T-helper 17 cell (primary cell): Measurements from ENCODE around the gene ESRRB. TPM values are rescaled to one million over a fixed set of nuclear protein-coding genes. Genes with fewer than 3 reads are reported as not detected.

ENCODE experiments used
- ATAC-seq: fragments of 150-1000 bp; cut with Tn5 transposase; 2 replicates; pipeline ENCODE4 v1.10.0; 2021; ENCODE audit warnings: mild to moderate bottlenecking, moderate library complexity
- DNase-seq, 3 donors: peaks; one replicate each; pipeline versions ENCODE4 v3.0.0 to v3.0.0-alpha.2; 2020 to 2021
- H3K9me3 ChIP-seq: one replicate; pipeline ENCODE4 v1.7.0; 2013; ENCODE audit warnings: low read length, mild to moderate bottlenecking; ENCODE audit not compliant: control insufficient read depth, poor library complexity, severe bottlenecking
- H3K27ac Mint-ChIP-seq: one replicate; pipeline ENCODE4 v1.8.0; 2022; ENCODE audit warnings: mild to moderate bottlenecking, moderate library complexity, mixed read lengths
- H3K27me3 Mint-ChIP-seq: one replicate; pipeline ENCODE4 v1.8.0; 2022; ENCODE audit warnings: mixed read lengths
- H3K36me3 Mint-ChIP-seq: one replicate; pipeline ENCODE4 v1.8.0; 2022; ENCODE audit warnings: low read depth, mixed read lengths
- H3K4me1 Mint-ChIP-seq: one replicate; pipeline ENCODE4 v1.8.0; 2022; ENCODE audit warnings: mild to moderate bottlenecking, mixed read lengths
- H3K4me3 Mint-ChIP-seq: one replicate; pipeline ENCODE4 v1.8.0; 2022; ENCODE audit warnings: mild to moderate bottlenecking, moderate library complexity, mixed read lengths
- total RNA-seq, 4 donors: library from RNA in 2 of 4; stranded (reverse) in 2 of 4; gene quantifications; one replicate each; pipeline ENCODE4 v1.2.3 and lab custom pipeline; 2022 to 2026

Gene ESRRB
- total RNA-seq, 2 donors from 2014 or later: 0.40 TPM; not detected in 1

DNA sequence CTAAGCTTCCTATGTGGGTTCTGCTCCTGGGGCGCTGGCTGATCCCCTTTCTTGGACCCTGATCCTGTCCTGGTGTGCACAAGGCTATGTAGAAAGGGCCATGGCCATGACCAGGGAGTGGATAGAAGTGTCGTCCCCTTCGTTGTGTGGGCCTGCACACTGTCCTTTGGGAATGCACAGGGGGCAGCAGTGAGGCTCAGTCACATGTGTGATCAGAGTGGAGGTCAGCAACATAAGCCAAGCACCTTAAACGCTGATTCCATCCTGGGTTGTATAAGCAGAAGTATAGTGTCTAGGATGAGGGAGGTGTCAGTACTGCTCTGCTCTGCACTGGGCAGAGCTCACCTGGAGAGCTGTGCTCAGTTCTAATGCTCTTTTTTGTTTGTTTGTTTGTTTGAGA is 48.4 kb downstream of the ESRRB start:
- no peaks in the 10 kb centered on the region for H3K36me3 Mint-ChIP-seq
- H3K4me3 Mint-ChIP-seq: no peak overlapping the region
- peaks cover 27% of the 10 kb centered on the region for H3K27me3 Mint-ChIP-seq
- no peak for DNase-seq
- H3K4me1 Mint-ChIP-seq: no peaks in the 10 kb centered on the region
- H3K9me3 ChIP-seq: no peaks in the 10 kb centered on the region
- no peak for ATAC-seq
- no peak overlapping the region for H3K27ac Mint-ChIP-seq

DNA sequence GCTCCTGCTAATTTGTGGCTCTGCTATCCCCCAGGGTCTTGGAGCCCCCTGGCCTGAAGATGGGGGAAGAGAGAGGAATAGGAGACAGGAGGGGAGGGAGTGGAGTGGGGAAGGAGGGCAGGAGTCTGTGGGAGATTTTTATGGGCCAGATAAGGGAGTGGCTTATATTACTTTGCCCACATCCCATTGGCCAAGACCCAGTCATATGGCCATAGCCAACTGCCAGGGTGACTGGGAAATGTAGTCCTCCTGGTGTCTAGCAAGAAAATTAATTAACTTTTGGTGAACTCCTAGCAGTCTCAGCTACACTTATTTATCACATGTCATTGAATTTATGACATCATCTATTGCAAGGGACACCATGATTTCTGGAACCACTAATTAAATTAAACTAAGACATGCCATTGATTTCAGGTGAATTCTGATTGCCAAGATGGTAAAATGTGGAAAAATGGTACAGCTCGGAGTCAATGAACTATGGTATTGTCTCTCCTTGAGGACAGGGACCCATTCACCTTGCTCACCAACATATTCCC is 50.3 kb downstream of the ESRRB start:
- ATAC-seq (no peak), DNase-seq (no peak)
- Mint-ChIP-seq H3K4me3 (no peak overlapping the region), H3K4me1 (no peaks in the 10 kb centered on the region), H3K27ac (no peak overlapping the region), H3K36me3 (no peaks in the 10 kb centered on the region), H3K27me3 (peaks cover 23% of the 10 kb centered on the region)
- H3K9me3 ChIP-seq: no peaks in the 10 kb centered on the region

DNA sequence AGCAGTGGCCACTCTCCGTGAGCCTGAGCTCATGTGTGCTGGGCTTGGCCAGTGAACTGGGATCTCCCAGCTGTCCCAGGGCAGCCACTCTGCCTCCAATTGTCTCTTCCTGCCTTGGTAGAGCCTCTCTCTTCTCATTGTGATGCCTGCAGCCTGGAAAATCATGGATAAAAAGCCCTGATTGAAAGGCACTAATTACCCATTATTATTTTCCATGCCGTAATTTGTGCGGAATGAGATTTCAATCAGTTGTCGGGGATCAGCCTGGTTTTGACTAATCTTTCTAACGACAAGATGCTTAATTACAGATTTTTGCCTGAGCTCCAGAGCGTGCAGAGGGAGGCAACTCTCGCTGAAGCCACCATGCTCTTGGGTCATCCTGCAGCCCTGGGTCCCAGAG is 52.7 kb downstream of the ESRRB start:
- H3K27me3 Mint-ChIP-seq: peaks cover 47% of the 10 kb centered on the region
- H3K9me3 ChIP-seq: no peaks in the 10 kb centered on the region
- H3K36me3 Mint-ChIP-seq: no peaks in the 10 kb centered on the region
- DNase-seq (no peak), ATAC-seq (no peak)
- no peak overlapping the region for H3K4me3 Mint-ChIP-seq
- no peak overlapping the region for H3K27ac Mint-ChIP-seq
- H3K4me1 Mint-ChIP-seq: no peaks in the 10 kb centered on the region

DNA sequence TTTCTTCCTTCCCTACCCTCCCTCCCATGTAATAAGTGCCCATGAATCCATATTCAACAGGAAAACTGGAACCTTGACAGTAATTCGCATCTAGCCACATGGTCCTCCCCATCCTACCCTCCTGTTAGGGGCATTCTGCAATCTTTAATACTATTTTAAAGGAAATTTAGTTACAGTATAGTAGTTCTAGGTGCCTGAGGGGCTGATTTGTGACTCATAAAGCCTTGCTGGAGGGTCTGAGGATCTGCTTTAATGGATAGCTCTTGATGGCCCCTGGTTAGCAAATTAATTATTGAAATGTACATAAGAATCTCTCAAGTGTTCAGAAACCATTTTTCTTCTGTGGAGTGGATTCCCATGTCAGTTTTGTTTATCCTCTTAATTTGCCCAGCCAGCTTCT is 54.1 kb downstream of the ESRRB start:
- DNase-seq (no peak), ATAC-seq (no peak)
- no peaks in the 10 kb centered on the region for H3K9me3 ChIP-seq
- no peak overlapping the region for H3K4me3 Mint-ChIP-seq
- no peaks in the 10 kb centered on the region for H3K36me3 Mint-ChIP-seq
- no peak overlapping the region for H3K27ac Mint-ChIP-seq
- H3K27me3 Mint-ChIP-seq: peaks cover 61% of the 10 kb centered on the region
- peaks cover 2% of the 10 kb centered on the region for H3K4me1 Mint-ChIP-seq

DNA sequence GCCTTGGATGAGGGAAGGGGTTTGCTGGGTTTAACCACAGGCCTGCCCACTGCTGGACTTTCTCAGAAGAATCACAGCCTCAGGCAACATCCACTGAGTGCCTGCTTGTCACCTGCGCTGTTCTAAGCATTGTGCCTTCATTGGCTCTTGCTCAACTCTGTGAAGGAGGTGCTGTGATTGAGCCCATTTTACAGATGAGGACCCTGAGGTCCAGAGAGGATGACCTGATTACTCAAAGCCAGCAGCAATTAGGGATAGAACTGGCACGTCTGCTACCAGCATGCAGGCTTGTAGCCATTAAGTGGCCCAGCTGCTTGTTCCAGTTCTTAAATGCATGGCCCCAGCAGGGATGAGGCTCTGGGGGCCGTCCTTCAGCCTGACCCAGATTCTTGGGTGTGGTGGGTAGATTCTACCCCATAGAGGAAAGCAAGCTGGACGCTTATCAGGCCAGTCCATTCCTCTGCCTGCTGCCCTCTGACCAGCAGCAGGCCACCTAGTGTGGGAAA is 54.6 kb downstream of the ESRRB start:
- Mint-ChIP-seq H3K4me1 (peaks cover 2% of the 10 kb centered on the region), H3K36me3 (no peaks in the 10 kb centered on the region), H3K27me3 (peaks cover 65% of the 10 kb centered on the region), H3K4me3 (no peak overlapping the region), H3K27ac (no peak overlapping the region)
- no peak for DNase-seq
- no peak for ATAC-seq
- H3K9me3 ChIP-seq: no peaks in the 10 kb centered on the region

DNA sequence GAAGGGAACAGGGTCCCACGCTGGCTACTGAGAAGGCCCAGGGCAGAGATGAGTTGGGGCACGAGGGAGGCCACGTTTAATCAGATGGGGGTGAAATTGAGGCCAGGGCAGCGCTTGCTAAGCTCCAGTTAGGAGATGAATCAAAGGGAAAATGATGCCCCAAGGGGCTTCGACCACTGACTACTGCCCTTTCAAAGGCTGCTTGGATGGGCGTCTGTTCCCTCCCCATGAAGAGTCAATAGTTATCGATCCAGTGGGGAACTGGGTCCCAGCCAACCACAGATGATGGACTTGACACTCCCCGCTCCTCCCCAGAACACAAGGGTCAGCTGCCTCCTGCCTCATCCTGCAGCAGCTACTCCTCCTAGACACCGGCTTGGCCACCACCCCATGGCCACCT is 55.6 kb downstream of the ESRRB start:
- H3K4me3 Mint-ChIP-seq: no peak overlapping the region
- no peak for DNase-seq
- H3K27me3 Mint-ChIP-seq: peaks cover 63% of the 10 kb centered on the region
- H3K36me3 Mint-ChIP-seq: no peaks in the 10 kb centered on the region
- no peak for ATAC-seq
- H3K4me1 Mint-ChIP-seq: peaks cover 2% of the 10 kb centered on the region
- no peak overlapping the region for H3K27ac Mint-ChIP-seq
- no peaks in the 10 kb centered on the region for H3K9me3 ChIP-seq

DNA sequence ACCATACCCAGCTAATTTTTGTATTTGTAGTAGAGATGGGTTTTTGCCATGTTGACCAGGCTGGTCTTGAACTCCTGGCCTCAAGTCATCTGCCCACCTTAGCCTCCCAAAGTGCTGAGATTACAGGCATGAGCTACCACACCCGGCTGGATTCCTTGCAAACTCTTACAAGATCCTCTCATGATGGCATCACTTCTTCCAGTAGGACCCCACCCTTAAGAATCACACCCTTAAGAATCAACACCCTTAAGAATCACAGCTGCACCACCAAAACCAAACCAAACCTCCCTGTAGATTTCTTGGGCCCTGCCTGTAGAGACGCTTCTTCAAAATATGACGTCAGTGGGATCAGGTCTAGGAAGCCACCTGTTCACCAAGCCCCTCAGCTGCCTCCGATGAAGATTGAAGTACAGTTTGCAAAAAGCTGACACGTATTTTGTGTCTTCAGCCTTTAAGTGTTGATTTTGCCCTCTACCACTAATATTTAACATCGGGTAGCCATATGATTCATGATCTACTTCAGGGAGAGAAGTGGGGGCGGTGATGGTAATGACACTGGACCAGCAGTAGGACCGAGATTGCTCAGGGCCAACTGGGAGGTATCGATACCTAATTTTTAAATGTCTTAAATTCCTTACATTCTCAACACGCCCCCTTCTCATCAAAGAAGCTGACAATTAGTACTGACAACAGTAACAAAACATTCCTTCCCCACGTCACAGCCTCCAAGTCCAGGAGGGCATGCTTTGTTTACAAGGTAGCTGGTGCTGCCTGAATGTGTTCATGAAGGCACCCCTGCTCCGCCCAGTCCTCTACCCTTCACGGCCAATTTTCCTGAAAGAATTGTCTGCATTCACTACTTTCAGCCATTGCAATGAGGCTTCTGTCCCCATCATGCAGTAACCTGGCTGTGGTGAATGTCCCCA is 57.2 kb downstream of the ESRRB start:
- ATAC-seq: no peak
- H3K9me3 ChIP-seq: no peaks in the 10 kb centered on the region
- Mint-ChIP-seq H3K27ac (no peak overlapping the region), H3K4me3 (no peak overlapping the region), H3K4me1 (peaks cover 2% of the 10 kb centered on the region), H3K36me3 (no peaks in the 10 kb centered on the region), H3K27me3 (peaks cover 56% of the 10 kb centered on the region)
- no peak for DNase-seq

DNA sequence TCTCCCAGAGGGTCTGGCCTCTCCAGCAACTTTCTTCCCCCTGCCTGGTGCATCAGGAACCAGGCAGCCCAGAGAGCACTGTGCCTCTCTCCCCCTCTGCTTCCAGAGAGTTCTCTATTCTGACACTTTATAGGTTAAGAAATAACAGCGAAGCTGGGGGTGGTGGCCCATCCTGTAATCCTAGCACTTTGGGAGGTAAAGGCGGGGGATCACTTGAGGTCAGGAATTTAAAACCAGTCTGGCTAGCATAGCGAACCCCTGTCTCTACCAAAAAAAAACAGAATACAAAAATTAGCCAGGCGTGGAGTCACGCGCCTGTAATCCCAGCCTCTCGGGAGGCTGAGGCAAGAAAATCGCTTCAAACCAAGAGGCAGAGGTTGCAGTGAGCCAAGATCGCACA is 58.3 kb downstream of the ESRRB start:
- DNase-seq: no peak
- no peaks in the 10 kb centered on the region for H3K9me3 ChIP-seq
- no peak for ATAC-seq
- H3K36me3 Mint-ChIP-seq: no peaks in the 10 kb centered on the region
- H3K27ac Mint-ChIP-seq: no peak overlapping the region
- peaks cover 56% of the 10 kb centered on the region for H3K27me3 Mint-ChIP-seq
- H3K4me1 Mint-ChIP-seq: peaks cover 2% of the 10 kb centered on the region
- H3K4me3 Mint-ChIP-seq: no peak overlapping the region

DNA sequence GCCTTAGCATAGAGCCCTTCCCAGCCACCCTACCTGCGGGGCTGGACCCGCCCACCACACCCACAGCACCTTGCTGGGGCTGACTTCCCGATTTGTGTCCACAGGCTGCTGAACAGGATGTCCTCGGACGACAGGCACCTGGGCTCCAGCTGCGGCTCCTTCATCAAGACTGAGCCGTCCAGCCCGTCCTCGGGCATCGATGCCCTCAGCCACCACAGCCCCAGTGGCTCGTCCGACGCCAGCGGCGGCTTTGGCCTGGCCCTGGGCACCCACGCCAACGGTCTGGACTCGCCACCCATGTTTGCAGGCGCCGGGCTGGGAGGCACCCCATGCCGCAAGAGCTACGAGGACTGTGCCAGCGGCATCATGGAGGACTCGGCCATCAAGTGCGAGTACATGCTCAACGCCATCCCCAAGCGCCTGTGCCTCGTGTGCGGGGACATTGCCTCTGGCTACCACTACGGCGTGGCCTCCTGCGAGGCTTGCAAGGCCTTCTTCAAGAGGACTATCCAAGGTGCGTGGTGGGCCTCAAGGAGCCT is 63.4 kb downstream of the ESRRB start:
- DNase-seq (no peak), ATAC-seq (no peak)
- no peak overlapping the region for H3K4me3 Mint-ChIP-seq
- no peak overlapping the region for H3K27ac Mint-ChIP-seq
- peaks cover 2% of the 10 kb centered on the region for H3K4me1 Mint-ChIP-seq
- peaks cover 20% of the 10 kb centered on the region for H3K27me3 Mint-ChIP-seq
- H3K9me3 ChIP-seq: no peaks in the 10 kb centered on the region
- H3K36me3 Mint-ChIP-seq: no peaks in the 10 kb centered on the region

DNA sequence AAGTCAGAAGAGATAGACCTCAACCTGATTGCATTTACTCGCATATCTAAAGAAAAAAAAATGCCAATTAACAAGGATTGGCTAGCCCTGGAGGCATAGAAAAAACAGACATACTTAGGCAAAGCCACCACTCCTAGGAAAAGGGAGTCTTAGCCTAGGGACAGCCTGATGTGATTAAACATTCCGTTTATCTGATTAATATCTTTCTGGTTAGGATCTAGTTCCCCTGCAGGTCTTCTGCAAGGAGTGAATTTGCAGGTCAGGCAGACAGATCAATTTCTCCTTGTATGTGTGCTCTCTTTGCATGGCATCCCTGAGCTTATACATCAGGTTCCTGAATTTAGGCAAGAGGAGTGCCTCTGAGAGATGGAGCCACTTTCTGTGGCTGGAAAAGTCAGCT is 70.5 kb downstream of the ESRRB start:
- peaks cover 38% of the 10 kb centered on the region for H3K27me3 Mint-ChIP-seq
- H3K36me3 Mint-ChIP-seq: peaks cover 4% of the 10 kb centered on the region
- H3K9me3 ChIP-seq: no peaks in the 10 kb centered on the region
- ATAC-seq: no peak
- no peak for DNase-seq
- H3K27ac Mint-ChIP-seq: no peak overlapping the region
- H3K4me1 Mint-ChIP-seq: no peaks in the 10 kb centered on the region
- peak overlapping the region; percentile 12 for H3K4me3 Mint-ChIP-seq

DNA sequence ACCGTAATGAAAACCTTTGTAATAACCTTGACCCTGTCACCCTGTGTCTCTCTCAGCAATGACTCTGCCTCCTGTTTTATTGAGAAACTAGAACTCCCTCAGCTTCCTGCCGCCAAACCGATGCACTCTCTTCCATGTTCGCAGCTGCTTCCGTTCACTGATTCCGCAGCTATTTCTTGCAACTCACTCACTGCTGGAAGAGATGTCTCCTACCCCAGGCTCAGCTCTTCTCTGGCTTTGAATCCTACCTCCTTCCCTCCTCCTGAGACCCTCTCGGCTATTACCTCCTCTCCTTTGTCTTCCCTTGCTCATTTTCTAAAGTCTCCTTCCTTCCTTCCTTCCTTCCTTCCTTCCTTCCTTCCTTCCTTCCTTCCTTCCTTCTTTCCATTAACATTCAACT is 71.0 kb downstream of the ESRRB start:
- DNase-seq: no peak
- ATAC-seq: no peak
- no peaks in the 10 kb centered on the region for H3K9me3 ChIP-seq
- Mint-ChIP-seq H3K27ac (no peak overlapping the region), H3K36me3 (peaks cover 4% of the 10 kb centered on the region), H3K4me3 (no peak overlapping the region), H3K4me1 (no peaks in the 10 kb centered on the region), H3K27me3 (peaks cover 38% of the 10 kb centered on the region)

DNA sequence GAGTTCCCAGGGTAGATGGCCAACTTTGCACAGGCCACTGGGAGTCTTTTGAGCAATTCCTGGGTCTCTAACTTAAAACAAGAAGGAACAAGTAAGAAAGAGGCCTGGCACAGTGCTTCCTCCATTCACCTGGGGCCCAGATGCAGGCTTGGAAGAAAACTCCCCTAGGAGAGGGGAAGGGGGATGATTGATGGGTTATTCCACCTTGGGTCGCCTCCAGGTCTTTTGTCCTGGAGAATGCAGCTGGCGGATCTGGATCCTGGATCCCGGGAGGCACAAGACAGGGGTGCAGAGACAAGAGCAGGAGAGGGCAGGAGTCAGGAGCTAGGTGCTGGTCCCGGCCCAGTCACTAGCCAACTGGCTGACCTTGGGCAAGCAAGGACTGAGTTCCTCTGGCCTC is 74.5 kb downstream of the ESRRB start:
- ATAC-seq (no peak), DNase-seq (no peak)
- H3K36me3 Mint-ChIP-seq: peaks cover 9% of the 10 kb centered on the region
- no peak overlapping the region for H3K27ac Mint-ChIP-seq
- H3K9me3 ChIP-seq: no peaks in the 10 kb centered on the region
- H3K4me3 Mint-ChIP-seq: no peak overlapping the region
- H3K4me1 Mint-ChIP-seq: no peaks in the 10 kb centered on the region
- H3K27me3 Mint-ChIP-seq: peaks cover 61% of the 10 kb centered on the region

DNA sequence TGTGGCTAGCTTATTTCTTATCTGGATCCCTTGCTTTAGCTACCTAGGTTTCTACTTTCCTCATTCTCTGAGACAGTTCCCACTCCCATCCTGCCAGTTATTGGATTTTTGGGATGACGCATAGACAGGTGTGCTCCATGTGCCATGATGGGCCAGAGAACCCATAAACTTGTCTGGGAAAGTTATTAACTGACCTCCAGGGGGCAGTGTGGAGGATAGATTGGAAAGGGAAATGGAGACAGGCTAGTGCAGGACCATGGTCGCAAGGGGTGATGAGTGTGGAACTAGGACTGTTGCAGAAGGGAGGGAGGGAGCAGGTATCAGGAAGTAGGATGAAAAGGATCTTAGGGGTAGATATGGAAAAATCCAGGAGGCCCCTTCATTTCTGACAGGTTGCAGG is 80.3 kb downstream of the ESRRB start:
- Mint-ChIP-seq H3K36me3 (peaks cover 5% of the 10 kb centered on the region), H3K27me3 (peaks cover 41% of the 10 kb centered on the region), H3K4me1 (no peaks in the 10 kb centered on the region), H3K27ac (no peak overlapping the region), H3K4me3 (no peak overlapping the region)
- H3K9me3 ChIP-seq: no peaks in the 10 kb centered on the region
- ATAC-seq (no peak), DNase-seq (peak in 1 of 3 donors; percentile 12)
